HUDEP-2 (cell line): ENCODE measurements around the gene WDR33.

Source experiments
- DNase-seq, 76 experiments: peaks; one replicate each; lab custom pipeline; 2025; ENCODE audit not compliant: unreplicated experiment in 76 of 76; lab: John Stamatoyannopoulos, UW

WDR33 gene

DNA sequence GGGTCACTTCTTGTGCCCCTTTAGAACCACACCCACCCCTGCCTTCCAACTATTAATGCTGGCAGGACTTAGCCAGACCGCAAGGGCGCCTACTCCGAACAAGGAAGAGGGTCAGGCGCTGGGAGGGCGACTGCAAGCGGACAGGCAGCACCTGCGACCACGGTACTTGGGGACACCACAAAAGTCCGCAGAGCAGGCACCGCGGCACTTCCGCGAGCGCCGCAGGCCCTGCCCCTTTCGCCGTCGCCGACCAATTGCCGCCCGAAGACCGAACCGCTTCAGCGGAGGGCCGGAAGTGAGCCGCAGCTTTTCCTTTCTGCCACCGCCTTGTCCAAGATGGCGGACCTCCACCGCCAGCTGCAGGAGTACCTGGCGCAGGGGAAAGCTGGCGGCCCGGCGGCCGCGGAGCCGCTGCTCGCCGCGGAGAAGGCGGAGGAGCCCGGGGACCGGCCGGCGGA is 109.7 kb downstream of the WDR33 start, which contains the start of gene SFT2D3:
SFT2D3 (plus strand) TSS at position 305 of the 458 bp plus-strand sequence; CDS start at position 337, 32 bp downstream.
- DNase-seq, result peak in 75 of 76 experiments; percentile 5 to 93 (median 84)

DNA sequence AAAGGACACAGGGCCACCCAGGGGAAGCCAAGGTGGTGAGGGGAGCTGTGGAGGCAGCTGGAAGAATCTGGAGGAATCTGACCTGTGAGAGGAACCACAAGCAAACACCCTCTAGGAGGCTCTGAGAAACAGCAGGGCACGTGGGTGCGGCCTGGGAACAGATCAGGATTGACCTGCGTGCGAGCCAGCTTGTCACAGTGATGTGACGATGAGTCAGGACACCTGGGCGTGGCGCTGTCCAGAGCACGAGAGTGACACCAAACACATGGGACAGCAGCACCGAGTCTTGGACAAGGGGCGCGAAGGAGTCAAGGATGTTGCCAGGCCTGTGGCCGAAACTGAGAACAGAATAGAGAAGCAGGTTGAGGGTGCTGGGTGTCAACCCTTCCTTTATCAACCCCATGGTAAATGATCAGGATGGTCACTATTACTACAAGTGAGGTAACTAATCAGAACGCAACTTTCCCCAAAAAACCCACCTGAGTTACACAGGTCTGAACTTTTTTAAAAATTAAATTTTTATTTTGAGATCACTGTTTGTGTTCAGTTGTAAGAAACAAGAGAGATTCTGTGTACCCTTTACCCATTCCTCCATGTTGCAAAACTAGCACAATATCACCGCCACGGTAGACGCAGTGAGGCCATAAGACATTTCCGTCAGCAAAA is 110.3 kb downstream of the WDR33 start:
- peak in 74 of 76 experiments; percentile 16 to 94 (median 80) for DNase-seq

DNA sequence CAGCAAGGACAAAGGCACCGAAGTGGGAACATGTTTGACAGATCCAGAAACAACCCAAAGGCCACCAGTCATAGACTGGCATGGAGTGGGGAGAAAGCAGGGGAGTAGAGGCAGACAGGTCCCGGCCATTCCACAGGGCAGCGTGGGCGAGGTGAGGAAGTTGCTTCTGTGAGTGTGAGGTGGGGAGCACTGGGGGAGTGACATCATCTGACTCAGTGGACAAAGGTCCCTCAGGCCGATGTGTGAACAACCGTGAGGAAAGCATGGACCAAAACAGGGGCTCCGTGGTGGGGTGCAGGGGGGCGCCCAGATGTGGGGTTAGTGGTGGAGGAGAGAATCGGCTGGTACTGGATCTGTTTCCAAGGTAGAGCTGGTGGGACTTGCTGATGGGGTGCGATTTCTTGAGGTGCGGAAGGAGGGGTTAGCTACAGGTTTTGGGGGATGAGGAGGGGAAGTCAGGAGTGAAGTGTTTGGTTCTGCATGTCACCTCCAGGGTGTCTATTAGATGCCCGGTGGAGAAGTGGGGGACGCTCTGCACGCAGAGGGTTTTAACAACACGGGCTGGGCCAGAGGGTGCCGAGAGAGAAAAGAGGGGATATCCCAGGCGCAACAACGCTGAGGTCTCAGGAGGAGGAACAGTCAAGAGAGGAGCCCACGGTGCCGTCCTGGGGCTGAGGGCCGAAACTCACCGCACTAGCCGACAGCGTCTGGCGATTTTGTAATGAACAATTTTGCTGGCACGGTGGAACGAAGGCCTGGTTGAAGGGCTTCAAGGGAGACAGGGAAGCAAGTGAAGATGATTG is 112.2 kb downstream of the WDR33 start:
- no peak for DNase-seq

DNA sequence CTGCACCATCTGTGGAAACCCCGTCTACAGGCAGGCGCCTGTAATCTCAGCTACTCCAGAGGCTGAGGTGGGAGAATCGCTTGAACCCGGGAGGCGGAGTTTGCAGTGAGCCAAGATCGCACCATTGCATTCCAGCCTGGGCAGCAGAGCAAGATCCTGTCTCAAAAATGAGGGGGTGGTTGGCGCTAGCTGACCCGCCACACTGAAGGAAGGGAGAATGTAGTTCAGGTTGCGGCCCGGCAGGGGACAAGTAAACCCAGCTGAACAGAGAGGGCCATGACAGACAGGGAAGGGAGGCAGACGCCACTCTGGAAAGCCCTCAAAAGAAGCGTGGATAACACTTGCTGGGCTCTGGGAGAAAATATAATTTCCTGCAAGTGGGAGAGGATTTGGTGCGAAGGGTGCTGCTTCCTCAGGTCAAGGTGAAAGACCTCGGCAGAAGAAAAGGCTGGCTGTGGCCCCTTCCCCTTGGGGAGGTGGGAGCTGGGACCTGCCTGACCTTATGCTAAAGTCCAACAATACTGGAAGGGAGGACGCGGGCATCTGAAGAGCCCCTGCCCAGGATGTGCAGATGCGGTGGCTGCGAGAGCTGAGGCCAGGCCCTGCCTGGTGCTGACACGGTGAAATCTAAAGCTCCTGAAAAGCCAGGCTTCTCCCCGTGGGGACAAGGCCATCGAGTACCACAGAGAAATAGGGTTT is 113.3 kb downstream of the WDR33 start:
- no peak for DNase-seq

DNA sequence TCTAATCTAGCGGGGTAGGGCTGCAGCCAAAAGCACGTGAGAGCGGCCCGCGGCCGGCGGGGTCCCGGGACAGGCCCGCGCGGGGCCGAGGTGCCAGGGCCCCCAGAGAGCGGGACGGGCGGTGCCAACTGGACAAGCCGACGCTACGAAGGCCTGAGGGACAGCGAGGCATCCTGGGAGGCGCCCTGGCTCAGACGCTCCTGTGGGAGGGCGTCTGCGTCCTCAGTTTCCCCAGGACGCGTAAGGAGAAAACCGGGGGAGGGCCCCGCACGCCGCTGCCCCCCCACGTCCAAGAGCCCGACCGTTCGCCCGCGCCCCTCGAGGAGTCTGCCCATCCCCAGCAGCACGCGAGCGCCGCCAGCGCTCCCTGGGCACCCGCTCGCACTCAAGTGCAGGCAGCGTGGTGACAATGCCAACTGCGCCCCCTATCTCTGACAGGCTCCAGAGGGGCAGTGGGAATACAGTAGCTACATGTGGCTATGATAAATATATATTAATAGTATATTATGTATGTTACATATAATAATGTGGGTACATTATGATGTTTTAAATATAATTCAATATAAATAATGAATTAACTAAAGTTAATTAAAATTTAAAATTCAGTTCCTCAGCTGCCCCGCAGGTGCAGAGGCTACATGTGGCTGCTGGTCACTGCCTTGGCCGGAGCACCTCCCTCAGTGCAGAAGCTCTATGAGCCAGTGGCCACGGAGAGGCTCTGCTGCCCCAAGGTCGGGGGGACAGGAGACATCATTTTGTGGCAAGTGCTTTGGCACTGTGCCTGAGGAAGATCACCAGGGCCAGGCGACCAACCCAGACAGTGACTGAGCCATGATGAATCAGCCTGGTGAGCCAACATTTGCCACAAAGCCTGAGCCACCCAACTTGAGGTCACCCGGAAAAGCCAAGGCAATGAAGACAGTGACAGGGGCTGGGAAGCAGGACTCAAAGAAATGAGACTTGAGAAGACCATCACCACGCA is 115.2 kb downstream of the WDR33 start:
- peak in 42 of 76 experiments; percentile 1 to 61 (median 28) for DNase-seq

DNA sequence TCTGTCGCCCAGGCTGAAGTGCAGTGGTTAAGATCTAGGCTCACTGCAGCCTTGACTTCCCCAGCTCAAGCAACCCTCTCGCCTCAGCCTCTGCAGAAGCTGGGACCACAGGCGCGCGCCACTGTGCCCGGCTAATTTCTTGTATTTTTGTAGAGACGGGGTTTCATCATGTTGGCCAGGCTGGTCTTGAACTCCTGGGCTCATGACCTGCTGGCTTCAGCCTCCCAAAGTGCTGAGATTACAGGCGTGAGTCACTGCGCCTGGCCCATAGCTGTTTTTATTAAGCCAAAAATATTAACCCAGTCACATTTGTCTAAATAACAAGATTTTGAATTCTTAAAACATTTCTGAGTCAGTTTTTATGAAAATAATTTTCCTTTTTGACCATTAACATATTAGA is 116.0 kb downstream of the WDR33 start:
- no peak for DNase-seq

DNA sequence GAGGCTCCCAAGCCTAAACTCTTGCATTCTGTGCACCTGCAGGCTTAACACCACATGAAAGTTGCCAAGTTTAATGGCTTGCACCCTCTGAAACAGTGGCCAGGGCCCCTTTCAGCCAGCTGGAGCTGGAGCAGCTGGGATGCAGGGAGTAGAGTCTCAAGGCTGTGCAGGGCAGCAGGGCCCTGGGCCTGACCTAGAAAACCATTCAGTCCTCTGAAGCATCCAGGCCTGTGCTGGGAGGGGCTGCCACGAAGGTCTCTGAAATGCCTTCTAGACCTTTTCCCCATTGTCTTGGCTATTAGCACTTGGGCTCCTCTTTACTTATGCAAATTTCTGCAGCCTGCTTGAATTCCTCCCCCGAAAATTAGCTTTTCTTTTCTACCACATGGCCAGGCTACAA is 120.3 kb downstream of the WDR33 start:
- DNase-seq, result no peak

DNA sequence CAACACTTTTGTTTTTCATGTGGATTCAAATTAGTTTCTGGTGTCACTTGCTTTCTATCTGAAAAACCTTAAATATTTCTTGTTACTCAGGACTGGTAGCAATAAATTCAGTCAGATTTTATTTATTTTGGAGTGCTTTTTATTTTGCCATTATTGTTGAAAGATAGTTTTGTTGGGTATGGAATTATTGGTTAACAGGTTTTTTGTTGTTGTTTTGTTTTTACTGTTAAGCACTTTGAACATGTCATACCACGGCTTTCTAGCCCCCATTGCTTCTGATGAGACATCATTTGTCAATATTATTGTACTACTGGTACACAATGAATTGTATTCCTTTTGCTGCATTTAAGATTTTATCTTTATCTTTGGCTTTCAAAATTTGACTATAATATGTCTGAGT is 122.6 kb downstream of the WDR33 start:
- no peak for DNase-seq

DNA sequence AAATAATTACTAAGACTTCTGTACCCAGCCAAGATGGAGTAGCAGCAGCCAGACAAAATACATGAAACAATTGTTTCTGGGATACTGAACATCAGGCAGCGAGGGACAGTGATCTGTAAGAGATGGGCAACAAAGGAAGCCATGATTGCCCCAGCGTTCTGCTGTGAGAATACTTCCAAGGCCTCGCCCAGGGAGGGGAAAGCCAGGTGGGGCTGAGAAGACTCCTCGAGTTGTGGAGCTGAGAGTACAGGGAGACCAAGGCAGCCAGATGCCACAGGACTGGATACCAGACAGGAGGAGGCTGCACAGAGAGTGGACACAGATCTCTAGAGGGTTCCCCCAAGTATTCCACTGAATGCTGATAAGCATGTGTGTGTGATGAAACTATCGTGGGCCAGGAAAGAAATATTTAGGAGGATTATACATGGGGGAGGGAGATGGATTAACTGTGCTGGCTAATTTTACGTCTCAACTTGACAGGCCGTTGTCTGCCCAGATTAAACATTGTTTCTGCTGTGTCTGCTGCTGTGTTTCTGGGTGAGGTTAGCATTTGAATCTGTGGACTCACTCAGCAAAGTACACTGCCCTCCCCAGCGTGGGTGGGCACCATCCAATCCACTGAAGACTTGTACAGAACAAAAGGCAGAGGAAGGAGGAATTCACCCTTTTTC is 125.4 kb downstream of the WDR33 start:
- DNase-seq, result no peak

DNA sequence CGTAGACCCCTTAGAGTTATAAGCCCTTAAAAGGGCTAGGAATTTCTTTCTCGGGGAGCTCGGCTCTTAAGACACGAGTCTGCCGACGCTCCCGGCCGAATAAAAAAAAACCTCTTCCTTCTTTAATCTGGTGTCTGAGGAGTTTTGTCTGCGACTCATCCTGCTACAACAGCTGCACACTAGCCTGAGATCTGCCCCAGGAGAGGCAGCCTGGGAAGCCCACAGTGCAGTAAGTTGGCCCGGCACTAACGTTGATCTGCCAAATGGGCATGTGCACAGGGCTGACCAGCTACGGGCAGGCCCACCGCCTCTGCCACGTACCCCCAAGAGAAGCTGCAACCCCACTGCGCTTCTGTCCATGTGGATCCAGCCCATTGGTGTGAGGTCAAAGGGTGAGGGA is 127.2 kb downstream of the WDR33 start:
- no peak for DNase-seq

DNA sequence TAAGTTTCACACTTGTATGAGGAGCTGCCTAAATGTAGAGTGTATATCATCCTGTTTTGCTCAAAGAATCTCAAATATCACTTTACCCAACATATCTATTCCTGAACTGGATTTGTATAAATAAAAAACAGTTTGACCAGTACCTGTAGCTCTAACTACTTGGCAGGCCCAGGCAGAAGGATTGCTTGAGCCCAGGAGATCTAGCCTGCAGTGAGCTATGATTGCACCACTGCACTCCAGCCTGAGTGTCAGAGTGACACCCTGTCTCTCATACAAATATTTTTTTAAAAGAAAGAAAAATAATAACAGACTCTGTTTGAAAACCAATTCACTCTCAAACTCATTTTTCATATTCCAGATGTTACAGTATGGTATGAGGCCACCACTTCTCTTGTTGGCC is 127.9 kb downstream of the WDR33 start:
- DNase-seq, result no peak

DNA sequence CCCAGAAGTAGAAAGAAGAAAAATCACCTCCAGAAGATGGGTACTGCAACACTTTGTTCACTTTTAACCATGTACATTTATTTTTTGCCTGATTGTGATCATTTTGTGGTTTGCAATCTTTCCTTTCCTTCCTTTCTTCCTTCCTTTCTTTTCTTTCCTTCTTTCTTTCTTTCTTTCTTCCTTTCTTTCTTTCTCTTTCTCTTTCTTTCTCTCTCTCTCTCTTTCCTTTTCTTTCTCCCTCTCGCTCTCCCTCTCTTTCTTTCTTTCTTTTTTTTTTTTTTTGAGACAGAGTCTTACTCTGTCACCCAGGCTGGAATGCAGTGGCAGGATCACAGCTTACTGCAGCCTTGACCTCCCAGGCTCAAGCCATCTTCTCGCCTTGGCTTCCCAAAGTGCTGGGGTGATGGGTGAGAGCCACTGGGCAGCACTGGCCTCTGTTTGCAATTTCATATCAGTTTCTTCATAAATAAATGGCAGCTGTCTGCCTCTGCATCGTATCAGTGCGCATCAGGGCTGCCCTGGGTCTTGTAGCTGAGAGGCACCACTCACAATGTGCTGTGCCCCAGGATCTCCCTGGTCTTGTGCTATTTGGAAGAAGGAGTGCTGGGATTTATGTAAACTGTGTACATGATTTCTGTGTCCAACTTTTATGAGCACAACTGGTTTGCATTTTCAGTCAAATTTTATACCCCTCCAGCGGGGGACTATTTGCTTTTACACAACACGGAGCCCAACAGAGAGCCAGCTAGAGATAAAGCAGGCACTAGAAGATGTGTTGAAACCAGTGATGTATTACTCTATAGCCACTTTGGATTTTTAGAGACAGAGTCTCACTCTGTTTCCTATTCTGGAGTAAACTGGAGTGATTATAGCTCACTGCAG is 128.8 kb downstream of the WDR33 start:
- DNase-seq, result no peak

DNA sequence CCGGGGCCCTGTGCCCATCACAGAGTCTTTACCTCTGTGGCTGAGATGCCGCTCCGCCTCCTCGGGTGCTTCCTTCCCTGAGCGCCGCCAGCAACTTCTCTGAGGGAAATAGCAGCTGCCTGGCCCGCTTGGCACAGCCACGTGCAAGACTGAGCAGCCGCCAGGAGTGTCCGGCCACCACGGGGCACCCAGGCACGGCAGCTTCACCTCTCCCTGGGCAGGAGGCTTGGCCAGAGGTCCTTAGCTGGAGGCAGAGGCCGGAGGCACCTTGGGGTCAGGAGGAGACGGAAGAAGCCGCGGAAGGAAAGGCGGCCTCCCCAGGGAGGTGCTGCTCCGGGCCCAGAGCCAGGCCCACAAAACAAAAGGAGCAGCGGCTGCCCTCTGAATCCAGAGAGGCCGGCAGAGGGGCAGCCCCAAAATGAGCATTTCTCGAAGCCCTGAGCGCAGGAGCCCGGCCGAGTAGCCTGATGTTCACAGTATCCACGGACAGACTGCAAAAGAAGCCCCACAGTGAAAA is 129.6 kb downstream of the WDR33 start:
- no peak for DNase-seq

DNA sequence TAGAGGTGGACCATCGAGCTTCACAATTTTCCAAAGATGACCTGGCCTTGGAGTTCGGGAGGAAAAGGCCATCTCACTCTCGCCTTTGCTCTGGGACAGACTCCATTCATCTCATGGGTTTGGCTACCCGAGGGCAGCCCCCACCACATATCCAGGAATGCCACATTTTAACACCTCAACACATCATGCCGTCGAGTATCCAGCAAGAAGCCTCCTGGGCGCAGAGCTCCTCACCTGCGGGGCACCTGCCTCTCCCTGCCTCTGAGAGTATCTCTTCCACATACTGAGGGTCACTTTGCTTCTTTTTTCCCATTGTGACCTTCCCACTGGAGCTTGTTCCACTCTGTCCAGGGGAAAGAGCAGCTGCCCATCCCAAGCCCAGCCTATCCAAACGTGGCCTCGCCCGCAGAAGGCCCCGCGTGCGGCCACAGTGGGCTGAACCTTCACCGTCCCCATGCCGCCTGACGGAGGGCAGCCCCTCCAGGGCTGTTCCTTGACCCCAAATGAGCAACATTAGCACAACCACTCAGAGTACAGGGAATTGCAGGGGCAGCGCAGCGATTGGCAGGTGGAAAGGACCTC is 130.2 kb downstream of the WDR33 start:
- no peak for DNase-seq

DNA sequence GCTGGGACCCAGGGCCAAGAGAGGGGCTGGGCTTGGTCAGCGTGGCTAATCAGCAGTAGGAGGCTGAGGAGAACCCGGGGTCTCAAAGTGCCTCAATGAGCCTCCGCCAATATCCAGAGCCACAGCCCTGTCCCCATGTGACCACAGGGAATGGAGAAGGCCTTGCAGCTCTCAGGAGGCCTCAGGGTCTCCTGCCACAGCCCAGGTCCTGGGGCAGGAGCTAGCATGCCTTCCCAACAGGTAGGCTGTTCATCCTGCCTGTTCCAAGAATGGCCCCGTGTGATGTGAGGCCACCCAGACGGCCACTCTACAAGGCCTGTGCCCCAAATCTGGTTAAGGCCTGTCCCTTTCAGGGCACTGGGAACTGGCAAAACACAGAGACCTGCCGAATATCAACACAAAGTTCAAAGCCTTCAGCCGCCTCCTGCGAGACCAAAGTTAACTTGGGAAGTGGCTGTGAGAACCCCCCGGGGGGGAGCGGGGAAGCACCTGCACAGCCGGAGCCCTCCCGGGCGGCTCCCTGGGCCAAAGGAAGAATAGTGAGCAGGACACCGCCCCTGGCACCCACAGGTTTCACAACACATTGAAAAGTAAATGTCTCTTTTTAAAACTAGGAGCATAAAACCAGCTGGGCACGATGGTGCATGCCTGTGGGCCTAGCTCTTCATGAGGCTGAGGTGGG is 131.2 kb downstream of the WDR33 start:
- DNase-seq, result no peak

DNA sequence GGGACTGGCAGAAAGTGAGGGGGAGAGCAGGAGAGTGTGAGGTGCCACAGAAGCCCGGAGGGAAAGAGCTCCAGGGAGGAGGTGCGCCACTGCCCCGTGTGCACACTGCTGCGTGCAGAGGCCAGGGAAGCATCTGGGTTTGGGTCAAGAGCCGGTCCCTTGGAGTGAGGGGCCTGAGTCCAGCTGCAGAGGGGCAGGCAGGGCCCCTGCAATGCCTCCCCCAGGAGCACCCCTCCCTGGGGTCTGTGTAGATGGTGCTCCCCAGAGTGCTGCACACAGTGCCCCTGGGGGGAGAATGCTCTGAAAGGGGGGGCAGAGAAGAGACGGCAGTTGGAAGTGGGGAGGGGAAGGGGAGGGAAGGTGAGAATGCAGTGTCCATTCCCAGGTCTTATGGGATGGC is 132.0 kb downstream of the WDR33 start:
- DNase-seq, result no peak

DNA sequence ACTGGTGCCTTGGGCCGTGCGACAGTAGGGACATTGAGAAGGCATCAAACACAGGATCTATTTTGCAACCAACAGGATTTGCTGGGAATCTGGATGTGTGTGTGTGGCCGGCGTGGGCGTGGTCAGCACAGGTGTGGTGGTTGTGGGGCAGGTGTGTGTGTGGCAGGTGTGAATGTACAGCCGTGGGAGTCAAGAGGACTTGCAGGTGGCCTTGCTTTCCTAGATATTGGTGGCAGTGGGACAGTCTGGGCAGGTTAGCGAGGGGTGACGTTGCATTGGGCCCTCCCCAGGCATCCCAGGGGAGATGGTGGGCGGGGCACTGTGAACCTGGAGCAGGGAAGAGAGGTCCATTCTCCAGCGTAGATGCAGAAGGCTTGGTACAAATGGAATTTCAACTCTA is 132.4 kb downstream of the WDR33 start:
- no peak for DNase-seq

DNA sequence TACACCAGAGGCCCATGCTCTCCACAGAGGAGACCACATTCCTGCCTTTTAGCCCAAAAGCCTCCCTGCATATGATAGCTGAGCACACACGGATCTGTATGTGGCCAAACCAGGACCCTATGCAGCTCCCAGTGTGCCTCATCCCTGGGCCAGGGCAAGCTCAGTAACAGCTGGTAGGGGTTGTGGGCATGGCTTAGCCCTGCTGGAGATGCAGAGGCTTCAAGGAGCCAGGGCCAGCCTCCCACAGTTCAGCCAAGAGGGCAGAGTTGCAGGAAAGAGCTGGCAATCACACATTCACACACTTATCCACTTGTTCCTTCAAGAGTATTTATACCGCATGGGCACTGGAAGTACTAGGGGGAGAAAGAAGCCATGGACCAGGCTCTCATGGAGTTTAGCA is 134.1 kb downstream of the WDR33 start:
- no peak for DNase-seq
